IMR-90 (cell line): ENCODE measurements around the gene IL1B. TPM values are rescaled to one million over a fixed set of nuclear protein-coding genes. Genes with fewer than 3 reads are reported as not detected.

Experiments
- ATAC-seq: fragments of 200-7000 bp; cut with Tn5 transposase; 2 replicates; pipeline ENCODE4 v1.9.1; 2020; ENCODE audit warnings: low read depth, mild to moderate bottlenecking, moderate library complexity
- BruUV-seq: library from RNA; stranded (reverse); fragments of 400-500 nt; replicated peaks from 2 replicates; lab custom pipeline; 2021; lab: Mats Ljungman, UMichigan
- CTCF ChIA-PET: fragments of 300-600 bp; formaldehyde crosslinking; extraction: SDS; loops from one replicate; lab custom pipeline; 2021; ENCODE audit warnings: antibody characterized with exemption; lab: Yijun Ruan, JAX
- POLR2A ChIA-PET: fragments of 300-600 bp; sonication (Branson Sonifier 250); formaldehyde crosslinking; loops from one replicate; lab custom pipeline; 2022; ENCODE audit warnings: antibody characterized with exemption; ENCODE audit not compliant: unreplicated experiment; lab: Charles Lee
- DNase-seq: peaks from one replicate; pipeline ENCODE4 v3.0.0; 2013
- H2AFZ ChIP-seq: replicated peaks from 2 replicates; pipeline ENCODE3; 2013; ENCODE audit warnings: low read length, mild to moderate bottlenecking; ENCODE audit not compliant: poor library complexity
- H2AK5ac ChIP-seq: 2 replicates; pipeline ENCODE4 v1.6.1; 2013; ENCODE audit warnings: low read depth, low read length, inconsistent platforms
- H2AK9ac ChIP-seq: replicated peaks from 2 replicates; pipeline ENCODE3; 2013; ENCODE audit warnings: mild to moderate bottlenecking, low read depth, low read length, moderate library complexity; ENCODE audit not compliant: poor library complexity
- H2BK120ac ChIP-seq: 2 replicates; pipeline ENCODE4 v1.6.1; 2013; ENCODE audit warnings: low read depth, low read length, inconsistent platforms
- H2BK15ac ChIP-seq: 3 replicates; pipeline ENCODE4 v1.6.1; 2013; ENCODE audit warnings: low read depth, low read length, inconsistent platforms
- H2BK20ac ChIP-seq: 2 replicates; pipeline ENCODE4 v1.6.1; 2013; ENCODE audit warnings: low read depth, mild to moderate bottlenecking, inconsistent platforms, low read length, moderate library complexity
- H2BK5ac ChIP-seq: 2 replicates; pipeline ENCODE4 v1.6.1; 2013; ENCODE audit warnings: mild to moderate bottlenecking, low read depth, low read length, inconsistent platforms; ENCODE audit not compliant: poor library complexity, severe bottlenecking
- H3K14ac ChIP-seq: replicated peaks from 2 replicates; pipeline ENCODE4 v1.6.1; 2013; ENCODE audit warnings: low read depth, low read length, inconsistent platforms
- H3K18ac ChIP-seq: 2 replicates; pipeline ENCODE4 v1.6.1; 2013; ENCODE audit warnings: low read depth, low read length, control low read depth
- H3K23ac ChIP-seq: 2 replicates; pipeline ENCODE4 v1.6.1; 2013; ENCODE audit warnings: low read depth, low read length, inconsistent platforms
- H3K27ac ChIP-seq: 2 replicates; pipeline ENCODE4 v1.5.1; 2013; ENCODE audit warnings: mild to moderate bottlenecking, control low read depth, low read length; ENCODE audit not compliant: insufficient read depth
- H3K27me3 ChIP-seq: 2 replicates; pipeline ENCODE4 v1.6.1; 2013; ENCODE audit warnings: low read length; ENCODE audit not compliant: control insufficient read depth, insufficient read depth
- H3K36me3 ChIP-seq: 2 replicates; pipeline ENCODE4 v1.6.1; 2013; ENCODE audit warnings: low read length, mixed read lengths; ENCODE audit not compliant: control insufficient read depth, insufficient read depth
- H3K4ac ChIP-seq: 2 replicates; pipeline ENCODE4 v1.6.1; 2013; ENCODE audit warnings: low read depth, low read length, inconsistent platforms
- H3K4me1 ChIP-seq: 2 replicates; pipeline ENCODE4 v1.6.1; 2013; ENCODE audit warnings: low read length, mixed read lengths; ENCODE audit not compliant: control insufficient read depth, insufficient read depth
- H3K4me2 ChIP-seq: 2 replicates; pipeline ENCODE4 v1.6.1; 2013; ENCODE audit warnings: low read depth, mild to moderate bottlenecking, control low read depth, low read length, moderate library complexity
- H3K4me3 ChIP-seq: 2 replicates; pipeline ENCODE4 v1.5.1; 2013; ENCODE audit warnings: low read depth, mild to moderate bottlenecking, control low read depth, low read length, moderate library complexity; ENCODE audit not compliant: insufficient read depth
- H3K56ac ChIP-seq: 2 replicates; pipeline ENCODE4 v1.6.1; 2013; ENCODE audit warnings: low read length, inconsistent platforms; ENCODE audit not compliant: insufficient read depth; ENCODE audit errors: extremely low read depth
- H3K79me1 ChIP-seq, 2 experiments: 2 replicates each; pipeline ENCODE4 v1.6.1; 2013; ENCODE audit warnings: low read length in 2 of 2, inconsistent platforms in 1 of 2, low read depth in 1 of 2
- H3K9ac ChIP-seq: 2 replicates; pipeline ENCODE4 v1.6.1; 2013; ENCODE audit warnings: low read depth, low read length, control low read depth
- H3K9me1 ChIP-seq: 2 replicates; pipeline ENCODE4 v1.6.1; 2013; ENCODE audit warnings: low read length, inconsistent platforms; ENCODE audit not compliant: insufficient read depth
- H3K9me3 ChIP-seq: 2 replicates; pipeline ENCODE4 v1.6.1; 2013; ENCODE audit warnings: low read length; ENCODE audit not compliant: control insufficient read depth, insufficient read depth
- H4K20me1 ChIP-seq: 2 replicates; pipeline ENCODE4 v1.6.1; 2013; ENCODE audit warnings: low read length, inconsistent platforms; ENCODE audit not compliant: insufficient read depth
- H4K5ac ChIP-seq: 2 replicates; pipeline ENCODE4 v1.6.1; 2013; ENCODE audit warnings: mild to moderate bottlenecking, low read depth, low read length, control low read depth
- H4K8ac ChIP-seq, 2 experiments: 2 replicates each; pipeline ENCODE4 v1.6.1; 2013; ENCODE audit warnings: low read depth in 2 of 2, low read length in 2 of 2, control low read depth in 1 of 2, inconsistent platforms in 1 of 2
- H4K91ac ChIP-seq: 2 replicates; pipeline ENCODE4 v1.6.1; 2013; ENCODE audit warnings: low read depth, low read length, inconsistent platforms; ENCODE audit not compliant: insufficient read depth
- BHLHE40 ChIP-seq: fragments of 150-350 bp; IDR thresholded peaks from 2 replicates; pipeline ENCODE4 v1.6.1; 2016; ENCODE audit warnings: mild to moderate bottlenecking, low read depth, low read length
- CEBPB ChIP-seq: IDR thresholded peaks from 2 replicates; pipeline ENCODE4 v1.6.1; 2012; ENCODE audit warnings: low read depth, low read length, improper control_type of control experiment
- CHD1 ChIP-seq: IDR thresholded peaks from 2 replicates; pipeline ENCODE4 v1.6.1; 2012; ENCODE audit warnings: low read depth, low read length, improper control_type of control experiment
- FOS ChIP-seq: fragments of 150-350 bp; IDR thresholded peaks from 2 replicates; pipeline ENCODE4 v1.6.1; 2016; ENCODE audit warnings: low read depth, low read length
- MAFK ChIP-seq: IDR thresholded peaks from 2 replicates; pipeline ENCODE4 v1.6.1; 2012; ENCODE audit warnings: low read depth, low read length, improper control_type of control experiment
- MAZ ChIP-seq: IDR thresholded peaks from 2 replicates; pipeline ENCODE4 v1.6.1; 2012; ENCODE audit warnings: low read depth, mild to moderate bottlenecking, low read length, improper control_type of control experiment, moderate library complexity, borderline replicate concordance
- MXI1 ChIP-seq: IDR thresholded peaks from 2 replicates; pipeline ENCODE4 v1.6.1; 2012; ENCODE audit warnings: low read depth, mild to moderate bottlenecking, low read length, moderate library complexity, borderline replicate concordance
- NFE2L2 ChIP-seq: fragments of 150-350 bp; IDR thresholded peaks from 2 replicates; pipeline ENCODE4 v1.6.1; 2016; ENCODE audit warnings: low read depth, mild to moderate bottlenecking, low read length
- POLR2A ChIP-seq: IDR thresholded peaks from 2 replicates; pipeline ENCODE4 v1.6.1; 2012; ENCODE audit warnings: mild to moderate bottlenecking, low read depth, low read length
- RAD21 ChIP-seq: IDR thresholded peaks from 2 replicates; pipeline ENCODE4 v1.6.1; 2012; ENCODE audit warnings: low read length, improper control_type of control experiment
- RCOR1 ChIP-seq: IDR thresholded peaks from 2 replicates; pipeline ENCODE4 v1.6.1; 2012; ENCODE audit warnings: mild to moderate bottlenecking, low read length, improper control_type of control experiment; ENCODE audit not compliant: insufficient replicate concordance
- RFX5 ChIP-seq: IDR thresholded peaks from 2 replicates; pipeline ENCODE4 v1.8.0; 2012; ENCODE audit warnings: low read depth, mild to moderate bottlenecking, low read length, moderate library complexity
- SMC3 ChIP-seq: fragments of 150-350 bp; IDR thresholded peaks from 2 replicates; pipeline ENCODE4 v1.6.1; 2016; ENCODE audit warnings: low read depth, mild to moderate bottlenecking, antibody characterized with exemption, low read length, moderate library complexity
- WGBS, 2 experiments: methylation state at CpG; one replicate each; pipeline versions ENCODE4 v1.1.5 to v1.1.7; 2013; ENCODE audit warnings: missing lambda C conversion rate in 2 of 2; ENCODE audit not compliant: insufficient read length in 1 of 2; ENCODE audit errors: extremely low coverage in 2 of 2; 5-methylcytosine and 5-hydroxymethylcytosine counted together
- dilution Hi-C: fragments of 300-500 bp; cut with HindIII; formaldehyde crosslinking; loops from one replicate; pipeline ENCODE4 v1.14.3; 2018; ENCODE audit warnings: low sequenced_read_pairs; ENCODE audit not compliant: unreplicated experiment
- in situ Hi-C: fragments of 300-500 bp; cut with MboI; formaldehyde crosslinking; loops from 3 replicates; pipeline ENCODE4 v1.14.3; 2019; ENCODE audit warnings: low sequenced_read_pairs, inconsistent platforms, mixed read lengths
- intact Hi-C: fragments of 100-400 bp; cut with micrococcal nuclease; formaldehyde crosslinking; loops from 2 replicates; pipeline ENCODE4 v1.10.0; 2022
- polyA plus RNA-seq, 3 experiments: library from polyadenylated mRNA; depleted of rRNA; stranded (reverse); fragments of >200 nt; gene quantifications; 2 replicates each; pipeline ENCODE4 v1.2.3, GENCODE V29; 2012; ENCODE audit warnings: low replicate concordance in 1 of 3
- total RNA-seq: library from RNA; depleted of rRNA; stranded (reverse); fragments of >200 nt; gene quantifications from 2 replicates; pipeline ENCODE4 v1.2.3, GENCODE V29; 2012
- TF ChIP-seq, protein P1 (sequence below): conservative IDR thresholded peaks from 2 replicates; pipeline ENCODE4 v1.5.1; 2012; ENCODE audit warnings: mild to moderate bottlenecking, low read depth, low read length, improper control_type of control experiment
- TF ChIP-seq, protein P2 (sequence below): fragments of 150-350 bp; IDR thresholded peaks from 2 replicates; pipeline ENCODE4 v1.6.1; 2016; ENCODE audit warnings: low read depth, mild to moderate bottlenecking, low read length, moderate library complexity, borderline replicate concordance
- TF ChIP-seq, protein P3 (sequence below): fragments of 150-350 bp; IDR thresholded peaks from 2 replicates; pipeline ENCODE4 v1.6.1; 2017; ENCODE audit warnings: mild to moderate bottlenecking, antibody characterized with exemption, low read length, low read depth

Gene IL1B
- total and polyA plus RNA-seq, 2 of the 4 experiments (the other 2 are of a cell fraction) = 3.0 to 4.4 TPM

DNA sequence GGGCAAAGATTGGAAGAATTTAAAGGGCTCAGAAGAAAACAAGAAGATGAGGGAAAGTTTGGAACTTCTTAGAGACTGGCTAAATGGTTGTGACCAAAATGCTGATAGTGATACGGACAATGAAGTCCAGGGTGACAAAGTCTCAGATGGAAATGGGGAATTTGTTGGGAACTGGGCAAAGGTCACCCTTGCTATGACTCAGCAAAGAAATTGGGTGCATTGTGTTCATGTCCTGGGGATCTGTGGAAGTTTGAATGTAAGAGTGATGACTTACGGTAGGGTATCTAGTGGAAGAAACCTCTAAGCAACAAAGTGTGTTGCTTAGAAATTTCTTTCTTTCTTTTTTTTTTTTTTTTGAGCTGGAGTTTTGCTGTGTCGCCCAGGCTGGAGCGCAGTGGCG, 46.3 kb downstream of the IL1B start:
- Histone ChIP-seq H4K8ac (no peak overlapping the region), H4K20me1 (no peaks in the 10 kb centered on the region), H2AFZ (no peak overlapping the region), H3K4me3 (no peak overlapping the region), H3K18ac (no peak overlapping the region), H2BK5ac (no peak overlapping the region), H3K27ac (no peak overlapping the region), H3K9ac (no peak overlapping the region), H3K79me1 (0 out of 4 replicates have a peak, but pooled peaks cover 0 to 3% of the 10 kb centered on the region in 2 experiments), H3K56ac (no peak overlapping the region), H3K23ac (no peak overlapping the region), H2BK120ac (no peak overlapping the region), H3K4me1 (peaks cover 5% of the 10 kb centered on the region; the same call in 1 of the 2 replicates), H3K36me3 (no peaks in the 10 kb centered on the region), H2AK5ac (no peak overlapping the region), H4K5ac (no peak overlapping the region), H3K27me3 (no peaks in the 10 kb centered on the region), H3K9me3 (peaks cover 6% of the 10 kb centered on the region), H3K4ac (no peak overlapping the region), H2AK9ac (no peak overlapping the region), H3K9me1 (peaks cover 4% of the 10 kb centered on the region), H3K14ac (no peak overlapping the region), H3K4me2 (no peak overlapping the region), H2BK15ac (no peak overlapping the region), H4K91ac (no peak overlapping the region), H2BK20ac (no peak overlapping the region)
- intact Hi-C loops = no loop called here
- DNase-seq (no peak), ATAC-seq (no peak)
- dilution Hi-C loops = no loop called here
- in situ Hi-C loops = no loop called here
- no TSS peak for BruUV-seq
- ChIA-PET POLR2A (no interaction called here), CTCF (interaction anchor here (0.6 kb wide), 1 partner anchor 34 kb away, joined by 3 read pairs; no protein-coding TSS in a partner anchor)
- WGBS, 2 experiments = 88% methylated on average over 1 of the region's 5 CpGs; no CpG with 5 or more reads in 1 of the 2 experiments
- TF ChIP-seq BHLHE40 (no peak), RFX5 (no peak), RCOR1 (no peak), POLR2A (no peak), CHD1 (no peak), SMC3 (no peak), NFE2L2 (no peak), RAD21 (no peak), MAZ (no peak), MAFK (no peak), FOS (no peak), CEBPB (no peak), MXI1 (no peak)
- TF ChIP-seq, protein P1, sequence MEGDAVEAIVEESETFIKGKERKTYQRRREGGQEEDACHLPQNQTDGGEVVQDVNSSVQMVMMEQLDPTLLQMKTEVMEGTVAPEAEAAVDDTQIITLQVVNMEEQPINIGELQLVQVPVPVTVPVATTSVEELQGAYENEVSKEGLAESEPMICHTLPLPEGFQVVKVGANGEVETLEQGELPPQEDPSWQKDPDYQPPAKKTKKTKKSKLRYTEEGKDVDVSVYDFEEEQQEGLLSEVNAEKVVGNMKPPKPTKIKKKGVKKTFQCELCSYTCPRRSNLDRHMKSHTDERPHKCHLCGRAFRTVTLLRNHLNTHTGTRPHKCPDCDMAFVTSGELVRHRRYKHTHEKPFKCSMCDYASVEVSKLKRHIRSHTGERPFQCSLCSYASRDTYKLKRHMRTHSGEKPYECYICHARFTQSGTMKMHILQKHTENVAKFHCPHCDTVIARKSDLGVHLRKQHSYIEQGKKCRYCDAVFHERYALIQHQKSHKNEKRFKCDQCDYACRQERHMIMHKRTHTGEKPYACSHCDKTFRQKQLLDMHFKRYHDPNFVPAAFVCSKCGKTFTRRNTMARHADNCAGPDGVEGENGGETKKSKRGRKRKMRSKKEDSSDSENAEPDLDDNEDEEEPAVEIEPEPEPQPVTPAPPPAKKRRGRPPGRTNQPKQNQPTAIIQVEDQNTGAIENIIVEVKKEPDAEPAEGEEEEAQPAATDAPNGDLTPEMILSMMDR = no peak
- TF ChIP-seq, protein P2, sequence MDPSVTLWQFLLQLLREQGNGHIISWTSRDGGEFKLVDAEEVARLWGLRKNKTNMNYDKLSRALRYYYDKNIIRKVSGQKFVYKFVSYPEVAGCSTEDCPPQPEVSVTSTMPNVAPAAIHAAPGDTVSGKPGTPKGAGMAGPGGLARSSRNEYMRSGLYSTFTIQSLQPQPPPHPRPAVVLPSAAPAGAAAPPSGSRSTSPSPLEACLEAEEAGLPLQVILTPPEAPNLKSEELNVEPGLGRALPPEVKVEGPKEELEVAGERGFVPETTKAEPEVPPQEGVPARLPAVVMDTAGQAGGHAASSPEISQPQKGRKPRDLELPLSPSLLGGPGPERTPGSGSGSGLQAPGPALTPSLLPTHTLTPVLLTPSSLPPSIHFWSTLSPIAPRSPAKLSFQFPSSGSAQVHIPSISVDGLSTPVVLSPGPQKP = no peak
- TF ChIP-seq, protein P3, sequence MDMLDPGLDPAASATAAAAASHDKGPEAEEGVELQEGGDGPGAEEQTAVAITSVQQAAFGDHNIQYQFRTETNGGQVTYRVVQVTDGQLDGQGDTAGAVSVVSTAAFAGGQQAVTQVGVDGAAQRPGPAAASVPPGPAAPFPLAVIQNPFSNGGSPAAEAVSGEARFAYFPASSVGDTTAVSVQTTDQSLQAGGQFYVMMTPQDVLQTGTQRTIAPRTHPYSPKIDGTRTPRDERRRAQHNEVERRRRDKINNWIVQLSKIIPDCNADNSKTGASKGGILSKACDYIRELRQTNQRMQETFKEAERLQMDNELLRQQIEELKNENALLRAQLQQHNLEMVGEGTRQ = no peak
